HepG2 (cell line): ENCODE measurements around the gene ID3. TPM values are rescaled to one million over a fixed set of nuclear protein-coding genes. Genes with fewer than 3 reads are reported as not detected.

Experiments used
- ATAC-seq: fragments of 200-7000 bp; cut with Tn5 transposase; 3 replicates; pipeline ENCODE4 v1.9.1; 2020; ENCODE audit warnings: mild to moderate bottlenecking, moderate library complexity
- BruUV-seq: library from RNA; stranded (reverse); fragments of 400-500 nt; replicated peaks from 2 replicates; lab custom pipeline; 2021; lab: Mats Ljungman, UMichigan
- CTCF ChIA-PET: fragments of 300-600 bp; formaldehyde crosslinking; extraction: SDS; loops from one replicate; lab custom pipeline; 2021; ENCODE audit warnings: low total read pairs, inconsistent platforms, low intra/inter-chr PET ratio; lab: Yijun Ruan, JAX
- POLR2A ChIA-PET: fragments of 350-600 bp; sonication (Branson Sonifier 250); formaldehyde crosslinking; loops from one replicate; lab custom pipeline; 2020; ENCODE audit warnings: antibody characterized with exemption, inconsistent platforms; lab: Yijun Ruan, JAX
- DNase-seq: peaks from one replicate; pipeline ENCODE4 v3.0.0-alpha.2; 2015; ENCODE audit warnings: low spot score
- FAIRE-seq: peaks from 3 replicates; lab custom pipeline; 2011; peaks lifted over from hg19 to GRCh38; lab: Jason Lieb, UNC
- H2AFZ ChIP-seq: one replicate; pipeline ENCODE4 v1.6.1; 2011; ENCODE audit warnings: low read length, inconsistent platforms
- H3K27ac ChIP-seq: fragments of 300-600 bp; 3 replicates; pipeline ENCODE4 v1.8.0; 2011; ENCODE audit warnings: mixed run types, mild to moderate bottlenecking, mixed read lengths, low read length, inconsistent platforms; ENCODE audit not compliant: insufficient read depth; ENCODE audit errors: extremely low read length
- H3K27me3 ChIP-seq, 2 experiments: fragments of 200-600 bp in 1 of 2; 2 replicates in 1 of 2; 3 replicates in 1 of 2; pipeline versions ENCODE4 v1.6.0 to v1.8.0; 2011; ENCODE audit warnings: low read length in 2 of 2, mild to moderate bottlenecking in 2 of 2, moderate library complexity in 2 of 2, inconsistent platforms in 1 of 2; ENCODE audit not compliant: insufficient read depth in 2 of 2, control insufficient read depth in 1 of 2
- H3K36me3 ChIP-seq, 2 experiments: fragments of 200-600 bp in 1 of 2; replicated peaks in 1 of 2; 2 replicates in 1 of 2; 3 replicates in 1 of 2; pipeline versions ENCODE4 v1.5.1 to v1.8.0; 2011; ENCODE audit warnings: low read length in 2 of 2, inconsistent platforms in 1 of 2; ENCODE audit not compliant: insufficient read depth in 2 of 2, control insufficient read depth in 1 of 2
- H3K4me1 ChIP-seq: 2 replicates; pipeline ENCODE4 v1.5.1; 2012; ENCODE audit warnings: low read length, inconsistent platforms; ENCODE audit not compliant: insufficient read depth
- H3K4me2 ChIP-seq: 2 replicates; pipeline ENCODE4 v1.6.0; 2011; ENCODE audit warnings: low read depth, low read length, inconsistent platforms
- H3K4me3 ChIP-seq, 3 experiments: fragments of 200-600 bp in 1 of 3; sonication (generic), shearing (Covaris generic) in 1 of 3; replicated peaks in 1 of 3; 2 replicates each; pipeline ENCODE4 v1.5.1; 2011 to 2016; ENCODE audit warnings: low read length in 3 of 3, inconsistent platforms in 2 of 3, low read depth in 2 of 3, mild to moderate bottlenecking in 2 of 3, control low read depth in 1 of 3, mixed read lengths in 1 of 3; ENCODE audit not compliant: insufficient read depth in 1 of 3
- H3K79me2 ChIP-seq: one replicate; pipeline ENCODE4 v1.6.1; 2011; ENCODE audit warnings: low read length, inconsistent platforms; ENCODE audit not compliant: insufficient read depth
- H3K9ac ChIP-seq: 2 replicates; pipeline ENCODE4 v1.6.0; 2011; ENCODE audit warnings: mild to moderate bottlenecking, low read depth, low read length, inconsistent platforms; ENCODE audit not compliant: insufficient read depth
- H3K9me3 ChIP-seq: 2 replicates; pipeline ENCODE4 v1.5.1; 2012; ENCODE audit warnings: mild to moderate bottlenecking, low read length
- H4K20me1 ChIP-seq: 2 replicates; pipeline ENCODE4 v1.6.0; 2011; ENCODE audit warnings: inconsistent platforms, mild to moderate bottlenecking, low read length, moderate library complexity; ENCODE audit not compliant: insufficient read depth
- CHCHD3 ChIP-seq: sonication (generic); formaldehyde crosslinking; IDR thresholded peaks from 2 replicates; pipeline ENCODE4 v1.8.0; 2022; ENCODE audit warnings: mild to moderate bottlenecking, missing genetic modification reagents, moderate library complexity
- CREM ChIP-seq, 2 experiments: sonication (generic) in 1 of 2; formaldehyde crosslinking in 1 of 2; IDR thresholded peaks; 2 replicates each; pipeline versions ENCODE4 v1.4.0 to v1.6.1; 2016 to 2020; ENCODE audit warnings: antibody characterized with exemption in 1 of 2, mild to moderate bottlenecking in 1 of 2, missing genetic modification reagents in 1 of 2
- E2F2 ChIP-seq: sonication (generic); formaldehyde crosslinking; IDR thresholded peaks from 2 replicates; pipeline ENCODE4 v1.4.0; 2020; ENCODE audit warnings: missing genetic modification reagents, borderline replicate concordance
- GTF3A ChIP-seq: sonication (generic); formaldehyde crosslinking; conservative IDR thresholded peaks from 2 replicates; pipeline ENCODE4 v1.4.0; 2020; ENCODE audit warnings: mild to moderate bottlenecking, missing genetic modification reagents
- MLLT10 ChIP-seq: sonication (generic); formaldehyde crosslinking; IDR thresholded peaks from 2 replicates; pipeline ENCODE4 v1.4.0; 2020; ENCODE audit warnings: missing genetic modification reagents
- NFIC ChIP-seq: IDR thresholded peaks from 2 replicates; pipeline ENCODE4 v1.6.1; 2012; ENCODE audit warnings: mild to moderate bottlenecking, low read length, inconsistent platforms
- NKX3-1 ChIP-seq: sonication (generic); formaldehyde crosslinking; IDR thresholded peaks from 2 replicates; pipeline ENCODE4 v1.5.0; 2020; ENCODE audit warnings: missing genetic modification reagents
- ZFP41 ChIP-seq: sonication (generic); formaldehyde crosslinking; IDR thresholded peaks from 2 replicates; pipeline ENCODE4 v1.4.0; 2020; ENCODE audit warnings: mild to moderate bottlenecking, missing genetic modification reagents, borderline replicate concordance
- ZNF317 ChIP-seq: sonication (generic); formaldehyde crosslinking; IDR thresholded peaks from 2 replicates; pipeline ENCODE4 v1.5.0; 2020; ENCODE audit warnings: mild to moderate bottlenecking, missing genetic modification reagents
- ZNF331 ChIP-seq: sonication (generic); formaldehyde crosslinking; IDR thresholded peaks from 2 replicates; pipeline ENCODE4 v1.4.0; 2020; ENCODE audit warnings: missing genetic modification reagents
- ZNF746 ChIP-seq: sonication (generic); formaldehyde crosslinking; IDR thresholded peaks from 2 replicates; pipeline ENCODE4 v1.8.0; 2022; ENCODE audit warnings: mild to moderate bottlenecking, missing genetic modification reagents
- ZSCAN30 ChIP-seq: sonication (generic); formaldehyde crosslinking; IDR thresholded peaks from 2 replicates; pipeline ENCODE4 v1.5.0; 2020; ENCODE audit warnings: mild to moderate bottlenecking, missing genetic modification reagents
- WGBS: methylation state at CpG from one replicate; pipeline ENCODE4 v1.1.6; 2017; ENCODE audit warnings: low lambda C conversion rate; 5-methylcytosine and 5-hydroxymethylcytosine counted together
- in situ Hi-C: cut with HindIII; loops from 2 replicates; pipeline ENCODE4 v1.10.0; 2017; ENCODE audit warnings: low pct_unique_long_range_greater_than_20kb; ENCODE audit not compliant: extremely low pct_ligation_motif_present
- intact Hi-C: fragments of 100-400 bp; cut with micrococcal nuclease; formaldehyde crosslinking; loops from one replicate; pipeline ENCODE4 v1.10.0; 2022; ENCODE audit not compliant: unreplicated experiment
- polyA plus RNA-seq, 8 experiments: library from polyadenylated mRNA; depleted of rRNA in 3 of 8; stranded (reverse) in 7 of 8; unstranded in 1 of 8; fragments of >200 nt; fragmentation: Illumina TruSeq in 4 of 8; extraction: Trizol in 4 of 8; gene quantifications; 2 replicates each; pipeline versions ENCODE4 v1.2.1 to v1.2.3, GENCODE V29; 2011 to 2016; ENCODE audit warnings: low read depth in 4 of 8, missing spikeins in 1 of 8, mixed read lengths in 1 of 8; ENCODE audit not compliant: insufficient read depth in 1 of 8
- total RNA-seq, 5 experiments: library from RNA; depleted of rRNA; stranded (reverse); fragments of >200 nt; fragmentation: Illumina TruSeq; extraction: Trizol; gene quantifications; 2 replicates each; pipeline ENCODE4 v1.2.3, GENCODE V29; 2016; ENCODE audit warnings: low read depth in 1 of 5
- TF ChIP-seq, protein P1 (sequence below): sonication (generic); formaldehyde crosslinking; IDR thresholded peaks from 2 replicates; pipeline ENCODE4 v1.4.0; 2020; ENCODE audit warnings: low read depth, missing genetic modification reagents
- TF ChIP-seq, protein P2 (sequence below): sonication (generic); formaldehyde crosslinking; IDR thresholded peaks from 2 replicates; pipeline ENCODE4 v1.9.0; 2021; ENCODE audit warnings: missing genetic modification reagents, mild to moderate bottlenecking, borderline replicate concordance

Gene ID3
- total and polyA plus RNA-seq, 2 of the 13 experiments (the other 11 are each of a cell fraction or from before 2014, with no cell fraction given) = 64.8 to 115 TPM

DNA sequence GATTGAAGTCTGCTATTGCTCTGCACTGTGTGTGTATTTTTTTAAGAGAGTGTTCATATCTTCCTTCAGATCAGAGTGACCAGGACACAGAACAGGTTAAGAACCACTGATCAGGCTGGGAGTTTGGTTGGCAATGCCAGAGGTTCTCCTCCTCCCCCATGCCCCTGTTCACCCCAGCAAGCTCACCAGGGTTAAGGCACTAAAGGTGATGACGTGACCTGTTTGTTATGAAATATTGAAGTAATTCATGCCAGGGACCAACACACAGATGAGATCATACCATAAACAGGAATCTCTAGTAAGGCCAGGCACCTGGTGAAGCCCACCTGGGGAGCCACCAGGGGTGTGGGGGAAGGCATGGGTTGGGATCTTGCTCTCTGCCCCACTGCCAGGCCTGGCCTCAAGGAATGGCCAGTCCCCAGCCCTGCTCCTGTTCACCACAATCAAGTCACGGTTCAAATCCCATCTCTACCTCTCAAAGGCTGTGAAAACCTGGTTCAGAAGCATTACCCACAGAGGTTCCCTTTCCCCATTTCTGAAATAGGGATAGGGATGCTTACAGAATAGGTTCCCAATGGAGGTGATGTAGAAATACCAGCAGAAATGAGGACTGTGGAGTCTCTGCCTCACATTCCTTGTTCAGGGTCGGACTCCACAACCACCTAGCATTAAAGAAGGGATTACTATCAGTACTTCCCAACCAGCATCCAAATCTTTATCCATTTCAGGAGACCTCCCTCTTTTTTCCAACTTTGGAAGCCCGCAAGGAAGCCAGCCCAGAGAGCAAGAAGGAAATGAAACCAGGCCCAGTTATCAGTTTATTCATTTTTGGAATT is 2.4 kb downstream of the ID3 start (continued):
- TF ChIP-seq ZNF317 = no peak
- no peak for TF ChIP-seq ZNF746 (CRISPR knock-in tag)
- no peak for TF ChIP-seq NFIC
- TF ChIP-seq MLLT10 = no peak
- 0 out of 2 replicates have a peak, but pooled peaks have one; percentile 52 for TF ChIP-seq GTF3A (CRISPR knock-in tag)
- 0 out of 2 replicates have a peak, but pooled peaks have one; percentile 16 for TF ChIP-seq CREM (IDR thresholded peaks at IDR 0.05)
- no peak for TF ChIP-seq CREM (CRISPR knock-in tag; IDR thresholded peaks at IDR 0.05)
- no peak for TF ChIP-seq CHCHD3 (CRISPR knock-in tag)
- TF ChIP-seq NKX3-1 (CRISPR knock-in tag) = no peak

GRCh38 chr1:23555986-23556634 is 3.2 kb downstream of the ID3 start:
- no TSS peak for BruUV-seq
- DNase-seq = peak; percentile 77
- H3K27me3 ChIP-seq = no peaks in the 10 kb centered on the region; a peak in 1 of 5 replicates
- H3K9me3 ChIP-seq = no peaks in the 10 kb centered on the region
- intact Hi-C loops (loop anchor here (5.0 to 10.0 kb wide), 2 partner anchors 36 to 189 kb away; partner anchors contain the start of gene ELOA), in situ Hi-C loops (no loop called here)
- 1% methylated on average over 9 of the region's 9 CpGs for WGBS
- POLR2A ChIA-PET = interaction anchor here (0.6 to 6.0 kb wide), 10 partner anchors 8 to 81 kb away, joined by 3 to 54 read pairs (median 6); no protein-coding TSS in a partner anchor
- peak; percentile 66 for FAIRE-seq
- H2AFZ ChIP-seq = no peak overlapping the region
- peak overlapping the region; percentile 97 for H3K9ac ChIP-seq
- no peaks in the 10 kb centered on the region for H3K36me3 ChIP-seq
- H3K4me3 ChIP-seq = peak overlapping the region in 2 of 3 experiments; percentile 2 to 98; a peak in 1 of 6 replicates
- H3K4me2 ChIP-seq = peak overlapping the region; percentile 95
- CTCF ChIA-PET = no interaction called here
- peaks cover 9% of the 10 kb centered on the region; the same call in 1 of the 2 replicates for H4K20me1 ChIP-seq
- H3K27ac ChIP-seq = peak overlapping the region; percentile 98
- H3K79me2 ChIP-seq = peaks cover 25% of the 10 kb centered on the region
- H3K4me1 ChIP-seq = peaks cover 74% of the 10 kb centered on the region
- peak; percentile 11 for ATAC-seq
- TF ChIP-seq E2F2 (no peak), ZNF331 (no peak), ZFP41 (no peak), ZSCAN30 (CRISPR knock-in tag) (no peak)
- TF ChIP-seq, protein P1, sequence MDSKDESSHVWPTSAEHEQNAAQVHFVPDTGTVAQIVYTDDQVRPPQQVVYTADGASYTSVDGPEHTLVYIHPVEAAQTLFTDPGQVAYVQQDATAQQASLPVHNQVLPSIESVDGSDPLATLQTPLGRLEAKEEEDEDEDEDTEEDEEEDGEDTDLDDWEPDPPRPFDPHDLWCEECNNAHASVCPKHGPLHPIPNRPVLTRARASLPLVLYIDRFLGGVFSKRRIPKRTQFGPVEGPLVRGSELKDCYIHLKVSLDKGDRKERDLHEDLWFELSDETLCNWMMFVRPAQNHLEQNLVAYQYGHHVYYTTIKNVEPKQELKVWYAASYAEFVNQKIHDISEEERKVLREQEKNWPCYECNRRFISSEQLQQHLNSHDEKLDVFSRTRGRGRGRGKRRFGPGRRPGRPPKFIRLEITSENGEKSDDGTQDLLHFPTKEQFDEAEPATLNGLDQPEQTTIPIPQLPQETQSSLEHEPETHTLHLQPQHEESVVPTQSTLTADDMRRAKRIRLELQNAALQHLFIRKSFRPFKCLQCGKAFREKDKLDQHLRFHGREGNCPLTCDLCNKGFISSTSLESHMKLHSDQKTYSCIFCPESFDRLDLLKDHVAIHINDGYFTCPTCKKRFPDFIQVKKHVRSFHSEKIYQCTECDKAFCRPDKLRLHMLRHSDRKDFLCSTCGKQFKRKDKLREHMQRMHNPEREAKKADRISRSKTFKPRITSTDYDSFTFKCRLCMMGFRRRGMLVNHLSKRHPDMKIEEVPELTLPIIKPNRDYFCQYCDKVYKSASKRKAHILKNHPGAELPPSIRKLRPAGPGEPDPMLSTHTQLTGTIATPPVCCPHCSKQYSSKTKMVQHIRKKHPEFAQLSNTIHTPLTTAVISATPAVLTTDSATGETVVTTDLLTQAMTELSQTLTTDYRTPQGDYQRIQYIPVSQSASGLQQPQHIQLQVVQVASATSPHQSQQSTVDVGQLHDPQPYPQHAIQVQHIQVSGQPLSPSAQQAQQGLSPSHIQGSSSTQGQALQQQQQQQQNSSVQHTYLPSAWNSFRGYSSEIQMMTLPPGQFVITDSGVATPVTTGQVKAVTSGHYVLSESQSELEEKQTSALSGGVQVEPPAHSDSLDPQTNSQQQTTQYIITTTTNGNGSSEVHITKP = no peak
- TF ChIP-seq, protein P2, sequence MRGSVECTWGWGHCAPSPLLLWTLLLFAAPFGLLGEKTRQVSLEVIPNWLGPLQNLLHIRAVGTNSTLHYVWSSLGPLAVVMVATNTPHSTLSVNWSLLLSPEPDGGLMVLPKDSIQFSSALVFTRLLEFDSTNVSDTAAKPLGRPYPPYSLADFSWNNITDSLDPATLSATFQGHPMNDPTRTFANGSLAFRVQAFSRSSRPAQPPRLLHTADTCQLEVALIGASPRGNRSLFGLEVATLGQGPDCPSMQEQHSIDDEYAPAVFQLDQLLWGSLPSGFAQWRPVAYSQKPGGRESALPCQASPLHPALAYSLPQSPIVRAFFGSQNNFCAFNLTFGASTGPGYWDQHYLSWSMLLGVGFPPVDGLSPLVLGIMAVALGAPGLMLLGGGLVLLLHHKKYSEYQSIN (CRISPR knock-in tag) = no peak
